Stimulated activated CD4-positive, alpha-beta T cell treated with anti-CD3 and anti-CD28 coated beads, Interleukin-2, amount 100 ng/mL, for 24 hours (primary cell): ENCODE results near the gene ADARB2.
A peak's percentile ranks its signal among the peaks of the same experiment; 100 is the strongest.

Source experiments
- DNase-seq, 2 donors: peaks; one replicate each; pipeline ENCODE4 v3.0.0-alpha.2; 2020

The ADARB2 gene

DNA sequence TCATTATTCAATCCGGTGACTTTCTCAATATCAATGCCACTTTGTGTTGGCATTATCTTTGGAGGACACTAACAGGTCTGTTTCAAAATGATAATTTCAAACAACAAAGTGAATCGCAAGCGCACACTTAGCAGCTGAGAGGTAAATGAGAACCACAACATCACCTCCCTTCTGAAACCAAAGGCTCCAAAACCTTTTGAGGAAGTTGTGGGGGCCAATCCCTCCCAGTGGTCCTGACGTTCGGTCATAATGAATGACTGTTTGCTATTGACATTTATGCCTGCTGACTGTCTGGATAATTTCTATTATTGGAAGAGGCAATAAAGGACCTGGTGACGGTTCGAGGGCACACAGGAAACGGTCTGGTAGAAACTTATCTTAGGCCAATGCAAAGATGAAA lies 1.8 kb downstream of the ADARB2 start:
- DNase-seq: no peak

DNA sequence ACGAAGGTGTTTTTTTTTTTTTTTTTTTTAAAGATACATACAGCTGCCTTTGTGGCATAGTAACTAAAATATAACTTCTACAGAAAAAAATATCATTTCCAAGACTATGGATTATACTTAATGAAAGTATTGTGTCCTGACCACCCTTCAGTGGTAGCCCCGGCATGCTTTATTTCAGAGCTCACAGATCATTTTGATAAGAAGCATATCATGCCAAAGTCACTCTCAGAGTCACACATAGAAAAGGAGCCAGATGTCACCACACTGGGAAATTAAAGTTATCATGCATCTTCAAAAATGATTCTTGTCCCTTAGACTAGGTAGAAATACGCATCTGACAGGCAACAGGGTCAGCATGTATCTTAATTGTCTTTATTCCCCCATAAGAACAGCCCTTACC lies 3.0 kb downstream of the ADARB2 start:
- no peak for DNase-seq

DNA sequence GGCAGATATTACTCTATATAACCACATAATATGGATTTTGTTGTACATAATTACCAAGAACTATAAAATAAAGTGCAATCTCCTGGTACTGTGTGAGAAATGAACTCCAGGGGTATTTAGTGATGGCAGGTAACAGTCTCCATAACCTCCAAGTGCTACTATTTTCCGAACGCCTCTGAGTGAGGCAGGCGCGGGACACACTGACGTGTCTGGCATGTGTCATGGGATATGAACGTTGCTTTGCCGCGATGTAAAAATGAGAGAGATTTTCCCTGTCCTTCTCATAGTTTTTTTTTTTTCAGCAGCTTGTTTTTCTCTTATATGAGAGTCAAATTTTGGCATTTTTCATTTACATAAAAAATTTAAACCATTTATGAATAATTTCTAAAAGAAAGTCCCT lies 3.6 kb downstream of the ADARB2 start:
- DNase-seq: no peak

DNA sequence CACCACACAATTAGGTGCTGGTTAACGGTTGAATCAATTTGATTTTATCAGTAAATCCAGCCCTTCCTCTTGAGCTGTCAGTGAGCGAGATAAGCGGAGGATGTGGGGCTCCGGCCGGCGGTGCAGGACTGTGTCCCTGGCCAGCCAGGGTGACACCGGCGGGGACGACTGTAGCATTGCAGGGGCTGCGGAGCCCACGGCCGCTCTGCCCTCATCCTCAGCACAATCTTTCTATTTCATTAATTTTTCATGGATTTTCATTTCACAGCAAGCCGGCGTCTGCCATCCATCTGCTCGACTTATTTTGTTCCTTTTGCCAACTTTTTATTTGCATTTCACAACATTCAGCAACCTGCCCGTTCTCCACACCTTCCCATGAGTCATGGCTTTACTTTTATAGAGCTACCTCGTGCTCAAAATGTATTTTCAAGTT lies 4.7 kb downstream of the ADARB2 start:
- no peak for DNase-seq

DNA sequence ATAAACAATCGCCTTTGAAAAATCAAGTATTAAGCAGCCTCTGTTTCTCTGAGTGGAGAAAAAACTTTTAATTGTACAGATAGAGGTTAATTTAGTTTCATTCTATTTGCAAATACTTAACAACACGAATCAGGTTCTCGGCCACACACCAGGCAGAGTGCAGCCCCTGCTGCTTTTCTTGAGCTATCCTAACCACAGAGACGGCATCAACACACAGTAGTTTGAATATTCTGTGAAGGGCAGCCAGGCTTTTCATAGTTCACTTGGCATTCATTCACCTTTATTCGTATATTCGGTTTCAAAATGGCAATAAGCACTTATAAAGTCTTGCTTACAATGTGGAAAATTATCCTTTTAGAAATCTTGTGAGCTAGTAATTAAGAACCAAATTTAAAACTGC lies 5.7 kb downstream of the ADARB2 start:
- no peak for DNase-seq

DNA sequence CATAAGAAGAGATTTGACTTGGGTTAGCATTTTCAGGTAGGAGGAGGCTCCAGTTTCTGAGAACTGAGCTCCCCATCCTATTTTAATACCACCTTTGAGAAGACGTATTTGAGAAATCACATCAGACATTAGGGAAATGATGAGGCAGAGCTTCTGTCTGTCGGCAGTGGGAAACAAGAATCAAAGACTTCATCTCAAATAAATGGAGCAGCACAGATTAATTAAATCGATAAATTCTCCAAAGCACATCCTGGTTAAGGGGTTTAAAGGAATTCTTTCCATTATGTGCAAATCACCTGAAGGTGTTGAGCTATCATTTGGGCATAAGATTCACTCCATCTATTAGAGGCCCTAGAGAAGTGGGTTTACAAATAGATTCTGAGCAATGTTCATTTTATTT lies 7.6 kb downstream of the ADARB2 start:
- DNase-seq: no peak

DNA sequence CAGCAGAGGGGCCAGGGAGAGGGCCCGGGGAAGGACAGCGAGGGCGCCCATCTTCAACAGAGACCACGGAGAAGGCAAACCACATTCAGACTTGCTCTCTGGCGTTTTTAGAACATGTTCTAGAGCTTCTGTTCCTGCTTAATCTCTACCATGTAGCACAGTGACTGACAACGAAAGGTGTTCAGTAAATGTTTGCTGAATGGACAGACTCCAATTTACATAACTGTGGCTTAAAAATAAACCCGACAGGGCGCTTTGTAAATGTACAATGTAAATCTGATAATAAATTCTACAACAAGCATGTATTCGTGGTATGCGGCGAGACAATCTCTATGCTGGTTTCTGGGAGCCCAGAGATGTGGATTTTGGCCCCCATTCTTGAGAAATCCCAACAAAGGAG lies 10.5 kb downstream of the ADARB2 start:
- DNase-seq: no peak

DNA sequence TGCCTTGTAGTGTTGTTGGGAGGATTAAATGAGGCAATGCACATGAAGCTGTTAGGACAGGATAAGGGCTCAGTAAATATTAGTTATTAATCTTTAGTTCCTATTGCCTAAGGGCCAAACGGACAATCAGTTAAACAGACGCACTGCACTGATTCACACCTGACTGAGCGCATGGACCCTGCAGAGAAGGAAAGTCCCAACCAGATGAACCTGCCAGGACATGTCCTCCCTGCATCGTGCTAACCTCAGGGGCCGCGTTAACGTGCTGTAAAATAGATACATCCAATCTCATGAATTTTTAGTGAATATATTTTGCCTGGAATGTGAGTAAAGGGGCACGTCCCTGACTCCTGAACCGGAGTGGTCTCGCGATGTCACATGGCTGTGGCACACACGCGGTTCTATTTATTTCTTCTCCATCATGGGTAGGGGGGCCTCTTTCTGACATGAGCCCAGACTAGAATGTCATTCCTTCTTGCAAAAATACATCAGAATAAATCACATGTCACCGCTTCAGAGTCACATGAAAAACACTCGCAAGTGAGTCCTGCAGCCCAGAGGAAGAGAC lies 12.3 kb downstream of the ADARB2 start:
- no peak for DNase-seq

DNA sequence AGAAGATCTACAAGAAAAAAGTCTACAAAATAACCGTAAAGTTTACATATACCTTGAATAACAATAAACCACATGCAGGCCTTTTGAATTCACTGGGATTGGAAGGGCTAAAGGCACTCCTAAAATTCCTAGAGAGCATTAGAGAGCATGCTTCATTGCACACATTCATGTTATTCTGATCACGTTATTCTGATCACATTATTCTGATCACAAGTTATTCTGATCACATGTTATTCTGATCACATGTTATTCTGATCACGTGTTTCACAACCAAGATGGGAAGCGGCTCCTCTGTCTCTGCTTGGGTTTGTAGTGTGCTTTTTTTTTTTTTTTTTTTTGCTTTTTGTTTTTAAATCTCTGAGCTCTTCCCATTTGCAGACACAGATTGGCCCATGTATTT lies 20.5 kb downstream of the ADARB2 start:
- DNase-seq: no peak

DNA sequence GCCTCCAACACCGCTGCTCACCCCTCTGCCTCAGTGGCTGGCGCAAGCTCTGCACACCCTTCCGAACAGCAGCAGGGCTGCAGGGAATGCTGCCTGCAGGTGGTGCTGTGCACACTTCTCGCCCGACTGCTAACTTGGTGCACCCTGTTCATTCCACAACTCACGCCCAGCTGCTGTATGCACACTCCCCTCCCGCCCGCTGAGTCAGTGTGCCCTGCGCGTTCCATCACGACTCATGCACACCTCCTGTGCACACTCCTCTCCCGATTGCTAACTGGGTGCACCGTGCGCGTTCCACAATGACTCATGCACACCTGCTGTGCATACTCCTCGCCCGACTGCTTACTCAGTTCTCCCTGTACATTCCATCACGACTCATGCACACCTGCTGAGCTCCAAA lies 21.5 kb downstream of the ADARB2 start:
- DNase-seq: peak; percentile 38 to 46

DNA sequence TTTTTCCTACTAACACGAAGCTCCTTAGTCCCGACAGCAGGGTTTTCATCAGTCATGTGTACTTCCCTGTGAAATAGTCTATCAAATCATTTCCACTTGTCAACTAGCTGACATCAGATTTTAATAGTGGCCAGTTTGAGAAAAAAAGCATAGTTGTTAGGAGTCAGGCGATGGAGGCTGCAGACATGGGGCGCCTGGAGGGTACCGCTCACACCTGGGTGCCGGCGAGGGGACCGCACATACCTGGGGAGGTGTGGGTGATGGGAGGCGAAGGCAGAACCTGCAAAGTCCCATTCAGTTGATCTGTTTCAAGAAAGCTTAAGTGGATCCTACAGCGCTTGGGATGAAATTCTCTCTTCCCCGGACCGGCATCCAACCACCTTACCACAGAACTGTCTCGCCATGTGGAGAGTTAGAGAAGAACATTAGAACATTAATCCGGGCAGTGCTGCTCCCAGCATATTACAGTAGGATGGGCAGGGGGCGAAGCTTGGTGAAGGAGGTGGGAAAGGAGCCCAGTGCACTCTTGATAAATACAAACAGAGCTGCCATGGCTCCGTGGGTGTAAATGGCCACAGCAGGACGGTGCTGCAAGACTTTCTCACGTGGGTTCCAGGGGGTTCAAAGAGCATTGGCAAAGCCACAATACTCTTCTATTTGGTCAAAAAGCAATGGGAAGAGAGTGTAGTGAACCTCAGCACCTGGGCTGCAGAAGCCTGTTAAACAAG lies 24.2 kb downstream of the ADARB2 start:
- no peak for DNase-seq

DNA sequence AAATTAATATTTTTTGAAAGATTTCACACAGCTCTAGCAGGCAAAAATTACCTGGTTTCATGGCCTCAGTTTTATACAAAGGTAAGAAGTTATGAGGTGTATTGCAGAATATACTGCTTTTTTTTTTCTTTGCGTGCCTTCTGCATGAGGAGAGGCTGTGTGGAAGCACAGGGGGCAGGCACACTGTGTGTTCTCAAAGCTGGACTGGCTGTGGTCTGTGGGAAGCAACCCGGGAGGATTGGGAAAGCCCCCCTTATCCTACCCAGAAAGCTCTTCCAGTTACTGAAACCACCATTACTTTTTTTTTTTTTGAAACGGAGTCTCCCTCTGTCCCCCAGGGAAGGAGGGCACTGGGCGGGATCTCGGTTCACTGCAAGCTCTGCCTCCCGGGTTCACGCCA lies 25.0 kb downstream of the ADARB2 start:
- DNase-seq: no peak

DNA sequence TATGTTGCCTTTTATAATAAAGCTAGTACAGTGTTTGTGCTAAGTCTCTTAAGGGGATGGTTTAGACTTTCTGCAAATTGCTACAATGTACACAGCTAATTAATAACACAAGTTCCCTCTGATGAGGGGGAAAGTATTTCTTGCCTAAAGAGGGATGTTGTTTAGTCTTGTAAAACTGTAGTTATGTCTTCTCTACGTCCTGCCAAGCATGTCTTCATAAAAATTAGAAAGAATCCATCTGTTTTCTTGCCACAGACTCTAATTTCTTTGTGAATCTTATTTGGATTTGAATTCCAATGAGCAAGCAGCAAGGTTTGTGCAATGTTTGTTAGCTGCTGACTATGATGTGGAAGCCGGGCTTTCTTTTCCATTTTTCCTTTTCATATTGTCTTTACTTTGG lies 28.2 kb downstream of the ADARB2 start:
- DNase-seq: no peak

DNA sequence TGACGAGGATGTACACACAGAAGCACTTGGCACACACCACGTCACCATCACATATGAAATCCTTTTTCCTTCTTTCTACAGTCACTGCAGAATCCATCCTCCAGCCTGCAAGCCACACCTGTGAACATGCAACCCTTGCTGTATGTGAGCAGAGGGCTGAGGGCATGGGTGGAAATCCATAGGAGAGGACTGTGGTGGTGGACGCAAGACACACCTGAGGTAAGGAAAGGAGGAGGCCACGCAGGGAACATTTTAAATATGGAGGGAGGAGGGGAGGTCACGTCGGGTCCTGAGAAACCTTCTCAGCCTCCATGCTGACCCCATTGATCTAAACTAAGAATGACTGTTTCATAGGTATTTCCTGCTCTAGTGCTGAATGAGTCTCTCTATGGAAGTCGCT lies 28.6 kb downstream of the ADARB2 start:
- no peak for DNase-seq

DNA sequence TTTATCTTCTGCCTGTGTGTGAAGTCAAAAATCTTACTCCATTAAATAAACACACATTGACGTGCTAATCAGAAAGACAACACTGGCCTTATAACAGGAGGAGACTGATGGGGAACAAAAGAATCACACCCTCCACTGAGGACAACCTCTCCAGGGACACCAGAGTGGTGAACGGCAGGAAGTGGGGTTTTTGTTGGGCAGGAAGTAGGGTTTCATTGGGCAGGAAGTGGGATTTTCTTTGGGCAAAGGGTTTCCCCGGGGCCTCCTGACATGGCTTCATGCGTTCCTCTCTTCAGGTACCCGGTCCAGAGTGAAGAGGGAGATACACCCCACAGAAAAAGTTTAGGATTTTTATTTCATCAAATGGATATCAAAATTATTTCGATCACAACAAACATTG lies 30.6 kb downstream of the ADARB2 start:
- peak in 1 of 2 donors; percentile 8 for DNase-seq

DNA sequence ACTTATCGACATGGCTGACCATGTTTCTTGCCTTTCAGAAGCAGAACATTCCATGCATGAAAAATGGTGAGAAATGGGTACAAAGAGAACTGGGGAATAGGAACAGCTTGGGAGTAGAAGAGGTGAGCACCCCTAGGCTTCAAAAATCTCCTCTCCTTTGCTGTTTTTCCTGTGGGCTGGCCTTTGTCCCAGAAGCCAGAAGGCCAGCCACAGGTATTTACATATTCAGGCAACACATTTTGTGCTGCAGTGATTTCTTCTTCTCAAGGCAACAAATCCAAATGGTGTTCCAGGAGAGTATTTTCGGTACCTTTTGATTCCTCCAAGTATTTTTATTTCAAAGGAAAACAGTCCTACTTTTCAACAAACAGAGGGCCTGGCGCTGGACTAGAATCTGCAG lies 31.1 kb downstream of the ADARB2 start:
- no peak for DNase-seq

DNA sequence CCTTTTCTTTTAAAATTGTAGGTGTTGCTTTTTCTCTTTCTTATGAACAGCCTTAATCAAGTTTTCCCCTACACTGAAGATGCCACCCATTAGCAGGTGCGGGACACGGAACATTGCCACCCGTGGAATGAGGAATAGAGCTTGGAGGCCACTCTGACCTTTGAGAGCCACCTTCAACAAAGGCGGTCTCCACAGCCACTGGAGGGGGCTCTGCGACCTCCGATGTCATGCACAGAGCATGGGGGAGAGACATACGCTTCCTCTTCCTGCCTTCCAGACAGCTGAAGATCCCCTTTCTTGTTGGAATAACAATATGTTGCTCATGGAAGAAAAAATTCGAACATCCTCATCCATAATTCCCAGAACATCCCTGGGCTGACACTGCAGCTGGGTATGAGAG lies 39.1 kb downstream of the ADARB2 start:
- no peak for DNase-seq

DNA sequence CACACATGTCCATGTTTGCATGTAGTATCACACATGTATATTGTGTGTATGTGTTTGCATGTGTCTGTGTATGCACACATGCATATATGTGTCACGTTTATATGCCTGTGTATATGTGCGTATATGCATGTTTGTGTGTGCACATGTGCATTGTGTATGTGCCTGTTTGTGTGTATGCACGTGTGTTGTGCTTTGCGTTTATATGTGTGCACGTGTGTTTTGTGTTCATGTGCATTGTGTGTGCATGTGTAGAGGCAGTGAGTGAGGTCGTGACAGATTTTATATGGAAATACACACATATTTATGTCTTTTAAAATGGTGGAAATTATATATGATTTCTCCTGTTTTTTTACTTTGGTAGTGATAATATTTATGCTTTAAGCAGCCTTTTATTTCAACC lies 41.2 kb downstream of the ADARB2 start:
- DNase-seq: no peak

DNA sequence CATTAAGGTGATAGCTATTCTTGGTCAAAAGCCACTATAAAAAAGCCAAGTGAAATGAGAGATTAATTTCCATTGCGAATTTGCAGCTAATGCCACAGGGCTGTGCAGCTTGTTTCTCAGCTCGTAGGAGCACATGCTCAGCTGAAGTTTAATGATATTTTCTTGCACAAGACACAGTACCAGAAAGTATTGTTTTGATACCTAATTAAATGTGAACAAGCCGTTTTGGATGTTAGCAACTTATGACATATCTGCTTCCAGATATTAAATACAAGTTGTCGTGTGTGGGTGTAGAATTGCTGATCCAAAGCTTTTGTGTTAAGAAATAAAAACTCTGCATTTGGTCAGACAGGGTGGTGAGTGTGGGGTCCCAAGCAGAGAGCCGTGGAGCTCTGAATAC lies 47.2 kb downstream of the ADARB2 start:
- no peak for DNase-seq

DNA sequence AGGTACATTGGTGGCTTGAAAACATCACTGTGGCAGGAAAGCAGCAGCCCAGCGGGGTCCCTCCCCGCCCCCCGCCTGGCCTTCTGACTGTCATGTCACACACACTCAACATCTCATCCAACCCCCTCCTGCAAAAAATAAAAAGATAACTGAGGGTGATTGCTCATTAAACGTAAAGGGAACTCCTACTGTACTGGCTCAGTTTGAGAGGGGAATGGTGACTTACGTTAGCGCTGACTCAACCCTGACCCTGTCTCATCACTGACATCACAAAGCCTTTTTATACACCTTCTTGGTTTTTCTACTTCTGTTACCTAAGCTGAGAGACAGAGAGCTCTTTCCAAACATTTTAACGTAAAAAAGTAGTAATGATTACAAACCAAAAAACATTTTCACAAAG lies 48.8 kb downstream of the ADARB2 start:
- DNase-seq: no peak

DNA sequence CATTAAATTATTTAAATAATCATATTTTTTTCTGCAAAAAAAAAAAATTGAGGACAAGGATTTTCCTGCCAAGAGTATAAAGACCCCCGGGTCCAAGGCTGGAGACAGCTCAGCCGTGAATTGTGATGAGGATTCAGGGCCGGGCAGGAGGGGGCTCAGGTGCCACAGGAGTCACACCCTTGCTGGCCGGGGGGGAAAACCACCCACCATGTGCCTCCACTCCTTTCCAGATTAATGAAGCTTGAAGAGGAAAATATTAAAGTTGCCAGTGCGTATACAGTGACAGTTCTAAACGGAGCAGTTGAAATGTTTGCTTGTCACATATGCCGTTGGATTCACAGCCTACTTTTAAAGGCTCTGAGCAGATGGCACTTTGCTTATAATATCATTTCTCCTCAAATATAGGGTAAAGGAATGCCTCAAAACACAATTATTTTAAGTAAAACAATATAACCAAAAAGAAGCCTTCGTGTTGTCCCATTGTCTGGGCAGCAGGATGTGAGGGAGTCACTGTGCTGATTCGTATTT lies 49.6 kb downstream of the ADARB2 start:
- DNase-seq: no peak

DNA sequence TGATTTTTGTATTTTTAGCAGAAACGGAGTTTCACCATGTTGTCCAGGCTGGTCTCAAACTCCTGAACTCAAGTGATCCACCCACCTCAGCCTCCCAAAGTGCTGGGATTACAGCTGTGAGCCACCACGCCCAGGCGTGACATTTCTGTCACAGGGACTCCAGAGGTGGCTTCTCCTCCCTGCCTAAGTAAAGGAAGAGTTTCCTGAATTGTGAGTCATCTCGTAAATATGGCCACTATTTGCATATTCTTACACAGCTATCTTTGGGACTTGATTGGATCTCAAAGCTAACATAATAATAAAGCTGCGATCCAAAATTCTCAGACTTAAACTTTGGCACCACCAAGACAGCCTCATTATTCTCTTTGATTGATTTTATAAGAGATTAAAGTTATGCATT lies 50.1 kb downstream of the ADARB2 start:
- DNase-seq: no peak

DNA sequence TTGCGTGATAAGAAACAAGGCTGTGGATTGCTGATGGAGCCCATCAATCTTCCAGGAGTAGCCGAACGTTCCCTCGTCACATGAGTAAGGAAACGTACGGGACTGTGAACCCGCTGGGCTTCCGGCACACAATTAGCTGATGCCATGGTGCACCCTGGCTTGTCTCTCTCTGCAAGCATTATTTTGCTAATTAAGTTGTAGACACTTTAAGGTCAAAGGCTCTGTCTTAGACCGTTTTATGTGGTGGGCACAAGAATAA lies 50.9 kb downstream of the ADARB2 start:
- no peak for DNase-seq

DNA sequence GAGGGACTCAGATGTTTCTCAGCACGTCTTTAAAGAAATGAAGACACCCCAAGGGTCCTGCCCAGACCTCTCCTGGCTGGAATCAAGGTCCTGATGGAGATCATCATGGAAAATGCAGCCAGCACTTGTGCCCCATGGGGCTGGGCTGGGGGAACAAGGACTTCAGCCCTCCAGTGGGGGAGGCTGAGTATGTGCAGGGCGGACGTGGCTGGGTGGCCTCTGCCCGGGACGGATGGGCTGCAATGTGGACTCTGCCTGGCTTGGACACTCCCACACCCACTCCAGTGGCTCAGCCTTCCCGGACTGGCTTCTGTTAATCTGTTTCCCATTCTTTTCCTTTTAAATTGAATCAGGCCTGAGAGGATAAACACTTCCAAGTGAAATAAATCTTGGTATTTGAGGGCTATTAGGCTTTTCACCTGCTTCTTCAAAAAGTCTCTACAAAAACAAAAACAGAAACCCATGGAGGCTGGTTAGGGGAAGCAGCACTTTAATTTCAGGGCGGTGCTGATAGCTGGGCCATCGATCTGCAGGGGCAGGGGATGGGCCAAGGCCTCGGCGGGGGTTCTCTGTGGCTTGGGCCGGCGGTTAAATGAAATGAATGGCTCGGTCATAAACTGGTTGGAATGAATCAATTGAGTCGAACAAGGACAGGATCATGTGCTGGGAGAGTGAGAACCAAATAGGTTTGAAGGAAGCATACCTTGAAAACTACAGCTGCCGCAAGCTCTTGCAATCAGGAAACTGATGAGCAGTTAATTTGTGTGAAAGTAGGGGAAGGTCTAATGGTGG lies 51.4 kb downstream of the ADARB2 start:
- no peak for DNase-seq
